ENCODE results near the gene CADPS.

Gene CADPS

GRCh38 chr3:62632510-62633294 lies 242.5 kb downstream of the CADPS start:
- Histone ChIP-seq H3K27me3 (ENCODE audit: low read depth) (peaks cover 18% of the 10 kb centered on the region), H3K4me3 (no peak overlapping the region), H3K4me1 (no peaks in the 10 kb centered on the region), H3K9me3 (no peaks in the 10 kb centered on the region), H3K36me3 (replicated peaks) (no peaks in the 10 kb centered on the region)
- no peak for DNase-seq (ENCODE audit: low spot score in 2 of 2)
- in situ Hi-C loops (cut with MboI; ENCODE audit: low sequenced_read_pairs): no loop called here

GRCh38 chr3:62631488-62631887 lies 243.7 kb downstream of the CADPS start:
- Histone ChIP-seq H3K9me3 (no peaks in the 10 kb centered on the region), H3K36me3 (replicated peaks) (no peaks in the 10 kb centered on the region), H3K4me3 (no peak overlapping the region), H3K4me1 (no peaks in the 10 kb centered on the region), H3K27me3 (ENCODE audit: low read depth) (peaks cover 18% of the 10 kb centered on the region)
- DNase-seq (ENCODE audit: low spot score in 2 of 2): no peak
- in situ Hi-C loops (cut with MboI; ENCODE audit: low sequenced_read_pairs): no loop called here

GRCh38 chr3:62630664-62631063 lies 244.6 kb downstream of the CADPS start:
- in situ Hi-C loops (cut with MboI; ENCODE audit: low sequenced_read_pairs): no loop called here
- no peaks in the 10 kb centered on the region for H3K4me1 ChIP-seq
- no peak for DNase-seq (ENCODE audit: low spot score in 2 of 2)
- H3K36me3 ChIP-seq (replicated peaks): no peaks in the 10 kb centered on the region
- peaks cover 13% of the 10 kb centered on the region for H3K27me3 ChIP-seq (ENCODE audit: low read depth)
- no peaks in the 10 kb centered on the region for H3K9me3 ChIP-seq
- H3K4me3 ChIP-seq: no peak overlapping the region

GRCh38 chr3:62625268-62625667 lies 249.9 kb downstream of the CADPS start:
- H3K4me3 ChIP-seq: no peak overlapping the region
- in situ Hi-C loops (cut with MboI; ENCODE audit: low sequenced_read_pairs): no loop called here
- H3K36me3 ChIP-seq (replicated peaks): no peaks in the 10 kb centered on the region
- H3K9me3 ChIP-seq: no peaks in the 10 kb centered on the region
- no peak for DNase-seq (ENCODE audit: low spot score in 2 of 2)
- H3K27me3 ChIP-seq (ENCODE audit: low read depth): peaks cover 14% of the 10 kb centered on the region
- no peaks in the 10 kb centered on the region for H3K4me1 ChIP-seq

- no peak overlapping the region for H3K4me3 ChIP-seq
- H3K9me3 ChIP-seq: no peaks in the 10 kb centered on the region
- no peak for DNase-seq (ENCODE audit: low spot score in 2 of 2)
- no peaks in the 10 kb centered on the region for H3K4me1 ChIP-seq
- H3K36me3 ChIP-seq (replicated peaks): no peaks in the 10 kb centered on the region
- in situ Hi-C loops (cut with MboI; ENCODE audit: low sequenced_read_pairs): loop anchor here (25.0 kb wide), 1 partner anchor 1188 kb away; the partner anchor contains the start of gene C3orf49
- H3K27me3 ChIP-seq (ENCODE audit: low read depth): peaks cover 18% of the 10 kb centered on the region
Measured at GRCh38 chr3:62624185-62624584, 251.0 kb downstream of the CADPS start.

GRCh38 chr3:62622553-62623174 lies 252.6 kb downstream of the CADPS start:
- peak; percentile 36 to 59 for DNase-seq (ENCODE audit: low spot score in 2 of 2)
- Histone ChIP-seq H3K9me3 (no peaks in the 10 kb centered on the region), H3K36me3 (replicated peaks) (no peaks in the 10 kb centered on the region), H3K4me3 (no peak overlapping the region), H3K4me1 (no peaks in the 10 kb centered on the region), H3K27me3 (ENCODE audit: low read depth) (peaks cover 23% of the 10 kb centered on the region)
- in situ Hi-C loops (cut with MboI; ENCODE audit: low sequenced_read_pairs): loop anchor here (25.0 kb wide), 1 partner anchor 1190 kb away; the partner anchor contains the start of gene C3orf49

- peaks cover 28% of the 10 kb centered on the region for H3K27me3 ChIP-seq (ENCODE audit: low read depth)
- no peak overlapping the region for H3K4me3 ChIP-seq
- DNase-seq (ENCODE audit: low spot score in 2 of 2): no peak
- in situ Hi-C loops (cut with MboI; ENCODE audit: low sequenced_read_pairs): loop anchor here (25.0 kb wide), 1 partner anchor 1190 kb away; the partner anchor contains the start of gene C3orf49
- no peaks in the 10 kb centered on the region for H3K4me1 ChIP-seq
- no peaks in the 10 kb centered on the region for H3K9me3 ChIP-seq
- no peaks in the 10 kb centered on the region for H3K36me3 ChIP-seq (replicated peaks)
Measured at GRCh38 chr3:62621925-62622324, 253.3 kb downstream of the CADPS start.

GRCh38 chr3:62621176-62621575 lies 254.0 kb downstream of the CADPS start:
- Histone ChIP-seq H3K4me1 (no peaks in the 10 kb centered on the region), H3K27me3 (ENCODE audit: low read depth) (peaks cover 29% of the 10 kb centered on the region)
- in situ Hi-C loops (cut with MboI; ENCODE audit: low sequenced_read_pairs): loop anchor here (25.0 kb wide), 1 partner anchor 1191 kb away; the partner anchor contains the start of gene C3orf49

GRCh38 chr3:62615258-62615849 lies 259.9 kb downstream of the CADPS start:
- in situ Hi-C loops (cut with MboI; ENCODE audit: low sequenced_read_pairs): loop anchor here (25.0 kb wide), 1 partner anchor 1197 kb away; the partner anchor contains the start of gene C3orf49
- DNase-seq (ENCODE audit: low spot score in 2 of 2): no peak
- H3K27me3 ChIP-seq (ENCODE audit: low read depth): peaks cover 16% of the 10 kb centered on the region
- H3K36me3 ChIP-seq (replicated peaks): no peaks in the 10 kb centered on the region
- H3K4me1 ChIP-seq: no peaks in the 10 kb centered on the region
- H3K9me3 ChIP-seq: no peaks in the 10 kb centered on the region
- H3K4me3 ChIP-seq: no peak overlapping the region

More at GRCh38 chr3:62621176-62621575, 254.0 kb downstream of the CADPS start:
- no peaks in the 10 kb centered on the region for H3K36me3 ChIP-seq (replicated peaks)
- no peak for DNase-seq (ENCODE audit: low spot score in 2 of 2)
- no peak overlapping the region for H3K4me3 ChIP-seq
- H3K9me3 ChIP-seq: no peaks in the 10 kb centered on the region

- Histone ChIP-seq H3K27me3 (ENCODE audit: low read depth) (peaks cover 12% of the 10 kb centered on the region), H3K9me3 (no peaks in the 10 kb centered on the region), H3K36me3 (replicated peaks) (no peaks in the 10 kb centered on the region), H3K4me3 (no peak overlapping the region), H3K4me1 (no peaks in the 10 kb centered on the region)
- in situ Hi-C loops (cut with MboI; ENCODE audit: low sequenced_read_pairs): loop anchor here (25.0 kb wide), 1 partner anchor 1198 kb away; the partner anchor contains the start of gene C3orf49
- no peak for DNase-seq (ENCODE audit: low spot score in 2 of 2)
Measured at GRCh38 chr3:62614527-62614926, 260.7 kb downstream of the CADPS start.

GRCh38 chr3:62611541-62612240 lies 263.5 kb downstream of the CADPS start:
- no peak for DNase-seq (ENCODE audit: low spot score in 2 of 2)
- in situ Hi-C loops (cut with MboI; ENCODE audit: low sequenced_read_pairs): loop anchor here (25.0 kb wide), 1 partner anchor 1201 kb away; the partner anchor contains the start of gene C3orf49
- H3K4me3 ChIP-seq: no peak overlapping the region
- H3K9me3 ChIP-seq: no peaks in the 10 kb centered on the region
- no peaks in the 10 kb centered on the region for H3K36me3 ChIP-seq (replicated peaks)
- H3K4me1 ChIP-seq: no peaks in the 10 kb centered on the region
- no peaks in the 10 kb centered on the region; the same call in 1 of the 2 replicates for H3K27me3 ChIP-seq (ENCODE audit: low read depth)

- no peak for DNase-seq (ENCODE audit: low spot score in 2 of 2)
- Histone ChIP-seq H3K4me1 (no peaks in the 10 kb centered on the region), H3K4me3 (no peak overlapping the region), H3K27me3 (ENCODE audit: low read depth) (peaks cover 6% of the 10 kb centered on the region), H3K36me3 (replicated peaks) (no peaks in the 10 kb centered on the region), H3K9me3 (no peaks in the 10 kb centered on the region)
- in situ Hi-C loops (cut with MboI; ENCODE audit: low sequenced_read_pairs): loop anchor here (25.0 kb wide), 1 partner anchor 1205 kb away; the partner anchor contains the start of gene C3orf49
Measured at GRCh38 chr3:62607287-62608029, 267.8 kb downstream of the CADPS start.
